ENCODE results near the gene ELOVL3.
"Not testable (repeated sequence)": the region's sequence is repeated elsewhere in the genome, so short reads cannot be mapped to it uniquely, and the experiment has no call there.

Gene ELOVL3

GRCh38 chr10:102229810-102230263 lies 3.7 kb downstream of the ELOVL3 start:
- peak; percentile 88 for DNase-seq

GRCh38 chr10:102230264-102230860 lies 4.3 kb downstream of the ELOVL3 start:
- DNase-seq, result peak; percentile 73

- DNase-seq, result peak; percentile 59
Observed at GRCh38 chr10:102230861-102231356, 4.8 kb downstream of the ELOVL3 start.

- peak; percentile 95 for DNase-seq
Observed at GRCh38 chr10:102231357-102232318, 5.5 kb downstream of the ELOVL3 start.

GRCh38 chr10:102233997-102234396 lies 7.9 kb downstream of the ELOVL3 start:
- no peak for DNase-seq

GRCh38 chr10:102234888-102235597 lies 8.9 kb downstream of the ELOVL3 start:
- no peak for DNase-seq

- no peak for DNase-seq
Observed at GRCh38 chr10:102235598-102235920, 9.5 kb downstream of the ELOVL3 start.

- DNase-seq, result no peak
Observed at GRCh38 chr10:102236006-102236405, 9.9 kb downstream of the ELOVL3 start.

GRCh38 chr10:102237711-102238252 lies 11.7 kb downstream of the ELOVL3 start:
- no peak for DNase-seq

- DNase-seq, result no peak
Observed at GRCh38 chr10:102240467-102241031, 14.4 kb downstream of the ELOVL3 start.

GRCh38 chr10:102241032-102241443 lies 14.9 kb downstream of the ELOVL3 start:
- no peak for DNase-seq

- peak; percentile 98 for DNase-seq
Observed at GRCh38 chr10:102241444-102242117, 15.5 kb downstream of the ELOVL3 start, which contains the start of gene PITX3. Gene PITX3, minus strand, starts transcription at chr10:102241512. Its CDS starts 9,432 bp downstream, at chr10:102232080.

- no peak for DNase-seq
Observed at GRCh38 chr10:102242118-102242485, 16.0 kb downstream of the ELOVL3 start.

GRCh38 chr10:102243309-102243708 lies 17.2 kb downstream of the ELOVL3 start:
- DNase-seq, result no peak

GRCh38 chr10:102245082-102245931 lies 19.2 kb downstream of the ELOVL3 start, which contains the start of gene GBF1:
Gene GBF1, plus strand, starts transcription at chr10:102245532. Its CDS starts 13,407 bp downstream, at chr10:102258939.
- peak; percentile 93 for DNase-seq

GRCh38 chr10:102245932-102246251 lies 19.8 kb downstream of the ELOVL3 start:
- no peak for DNase-seq

GRCh38 chr10:102246261-102246660 lies 20.2 kb downstream of the ELOVL3 start:
- DNase-seq, result no peak

GRCh38 chr10:102247734-102248133 lies 21.6 kb downstream of the ELOVL3 start:
- DNase-seq, result no peak

- not testable (repeated sequence) for DNase-seq
Observed at GRCh38 chr10:102252508-102252907, 26.4 kb downstream of the ELOVL3 start.

GRCh38 chr10:102254426-102254825 lies 28.3 kb downstream of the ELOVL3 start:
- no peak for DNase-seq

- no peak for DNase-seq
Observed at GRCh38 chr10:102255404-102255803, 29.3 kb downstream of the ELOVL3 start.
